IMR-90 (cell line): ENCODE results near the gene HDHD3. TPM values are rescaled to one million over a fixed set of nuclear protein-coding genes. Genes with fewer than 3 reads are reported as not detected.

Source experiments
- ATAC-seq: fragments of 200-7000 bp; cut with Tn5 transposase; 2 replicates; pipeline ENCODE4 v1.9.1; 2020; ENCODE audit warnings: low read depth, mild to moderate bottlenecking, moderate library complexity
- BruUV-seq: library from RNA; stranded (reverse); fragments of 400-500 nt; replicated peaks from 2 replicates; lab custom pipeline; 2021; lab: Mats Ljungman, UMichigan
- CTCF ChIA-PET: fragments of 300-600 bp; formaldehyde crosslinking; extraction: SDS; loops from one replicate; lab custom pipeline; 2021; ENCODE audit warnings: antibody characterized with exemption; lab: Yijun Ruan, JAX
- POLR2A ChIA-PET: fragments of 300-600 bp; sonication (Branson Sonifier 250); formaldehyde crosslinking; loops from one replicate; lab custom pipeline; 2022; ENCODE audit warnings: antibody characterized with exemption; ENCODE audit not compliant: unreplicated experiment; lab: Charles Lee
- DNase-seq: peaks from one replicate; pipeline ENCODE4 v3.0.0; 2013
- H2AFZ ChIP-seq: replicated peaks from 2 replicates; pipeline ENCODE3; 2013; ENCODE audit warnings: low read length, mild to moderate bottlenecking; ENCODE audit not compliant: poor library complexity
- H2AK5ac ChIP-seq: 2 replicates; pipeline ENCODE4 v1.6.1; 2013; ENCODE audit warnings: low read depth, low read length, inconsistent platforms
- H2AK9ac ChIP-seq: replicated peaks from 2 replicates; pipeline ENCODE3; 2013; ENCODE audit warnings: mild to moderate bottlenecking, low read depth, low read length, moderate library complexity; ENCODE audit not compliant: poor library complexity
- H2BK120ac ChIP-seq: 2 replicates; pipeline ENCODE4 v1.6.1; 2013; ENCODE audit warnings: low read depth, low read length, inconsistent platforms
- H2BK15ac ChIP-seq: 3 replicates; pipeline ENCODE4 v1.6.1; 2013; ENCODE audit warnings: low read depth, low read length, inconsistent platforms
- H2BK20ac ChIP-seq: 2 replicates; pipeline ENCODE4 v1.6.1; 2013; ENCODE audit warnings: low read depth, mild to moderate bottlenecking, inconsistent platforms, low read length, moderate library complexity
- H2BK5ac ChIP-seq: 2 replicates; pipeline ENCODE4 v1.6.1; 2013; ENCODE audit warnings: mild to moderate bottlenecking, low read depth, low read length, inconsistent platforms; ENCODE audit not compliant: poor library complexity, severe bottlenecking
- H3K14ac ChIP-seq: replicated peaks from 2 replicates; pipeline ENCODE4 v1.6.1; 2013; ENCODE audit warnings: low read depth, low read length, inconsistent platforms
- H3K18ac ChIP-seq: 2 replicates; pipeline ENCODE4 v1.6.1; 2013; ENCODE audit warnings: low read depth, low read length, control low read depth
- H3K23ac ChIP-seq: 2 replicates; pipeline ENCODE4 v1.6.1; 2013; ENCODE audit warnings: low read depth, low read length, inconsistent platforms
- H3K27ac ChIP-seq: 2 replicates; pipeline ENCODE4 v1.5.1; 2013; ENCODE audit warnings: mild to moderate bottlenecking, control low read depth, low read length; ENCODE audit not compliant: insufficient read depth
- H3K27me3 ChIP-seq: 2 replicates; pipeline ENCODE4 v1.6.1; 2013; ENCODE audit warnings: low read length; ENCODE audit not compliant: control insufficient read depth, insufficient read depth
- H3K36me3 ChIP-seq: 2 replicates; pipeline ENCODE4 v1.6.1; 2013; ENCODE audit warnings: low read length, mixed read lengths; ENCODE audit not compliant: control insufficient read depth, insufficient read depth
- H3K4ac ChIP-seq: 2 replicates; pipeline ENCODE4 v1.6.1; 2013; ENCODE audit warnings: low read depth, low read length, inconsistent platforms
- H3K4me1 ChIP-seq: 2 replicates; pipeline ENCODE4 v1.6.1; 2013; ENCODE audit warnings: low read length, mixed read lengths; ENCODE audit not compliant: control insufficient read depth, insufficient read depth
- H3K4me2 ChIP-seq: 2 replicates; pipeline ENCODE4 v1.6.1; 2013; ENCODE audit warnings: low read depth, mild to moderate bottlenecking, control low read depth, low read length, moderate library complexity
- H3K4me3 ChIP-seq: 2 replicates; pipeline ENCODE4 v1.5.1; 2013; ENCODE audit warnings: low read depth, mild to moderate bottlenecking, control low read depth, low read length, moderate library complexity; ENCODE audit not compliant: insufficient read depth
- H3K56ac ChIP-seq: 2 replicates; pipeline ENCODE4 v1.6.1; 2013; ENCODE audit warnings: low read length, inconsistent platforms; ENCODE audit not compliant: insufficient read depth; ENCODE audit errors: extremely low read depth
- H3K79me1 ChIP-seq, 2 experiments: 2 replicates each; pipeline ENCODE4 v1.6.1; 2013; ENCODE audit warnings: low read length in 2 of 2, inconsistent platforms in 1 of 2, low read depth in 1 of 2
- H3K9ac ChIP-seq: 2 replicates; pipeline ENCODE4 v1.6.1; 2013; ENCODE audit warnings: low read depth, low read length, control low read depth
- H3K9me1 ChIP-seq: 2 replicates; pipeline ENCODE4 v1.6.1; 2013; ENCODE audit warnings: low read length, inconsistent platforms; ENCODE audit not compliant: insufficient read depth
- H3K9me3 ChIP-seq: 2 replicates; pipeline ENCODE4 v1.6.1; 2013; ENCODE audit warnings: low read length; ENCODE audit not compliant: control insufficient read depth, insufficient read depth
- H4K20me1 ChIP-seq: 2 replicates; pipeline ENCODE4 v1.6.1; 2013; ENCODE audit warnings: low read length, inconsistent platforms; ENCODE audit not compliant: insufficient read depth
- H4K5ac ChIP-seq: 2 replicates; pipeline ENCODE4 v1.6.1; 2013; ENCODE audit warnings: mild to moderate bottlenecking, low read depth, low read length, control low read depth
- H4K8ac ChIP-seq, 2 experiments: 2 replicates each; pipeline ENCODE4 v1.6.1; 2013; ENCODE audit warnings: low read depth in 2 of 2, low read length in 2 of 2, control low read depth in 1 of 2, inconsistent platforms in 1 of 2
- H4K91ac ChIP-seq: 2 replicates; pipeline ENCODE4 v1.6.1; 2013; ENCODE audit warnings: low read depth, low read length, inconsistent platforms; ENCODE audit not compliant: insufficient read depth
- CHD1 ChIP-seq: IDR thresholded peaks from 2 replicates; pipeline ENCODE4 v1.6.1; 2012; ENCODE audit warnings: low read depth, low read length, improper control_type of control experiment
- MXI1 ChIP-seq: IDR thresholded peaks from 2 replicates; pipeline ENCODE4 v1.6.1; 2012; ENCODE audit warnings: low read depth, mild to moderate bottlenecking, low read length, moderate library complexity, borderline replicate concordance
- POLR2A ChIP-seq: IDR thresholded peaks from 2 replicates; pipeline ENCODE4 v1.6.1; 2012; ENCODE audit warnings: mild to moderate bottlenecking, low read depth, low read length
- RFX5 ChIP-seq: IDR thresholded peaks from 2 replicates; pipeline ENCODE4 v1.8.0; 2012; ENCODE audit warnings: low read depth, mild to moderate bottlenecking, low read length, moderate library complexity
- WGBS, 2 experiments: methylation state at CpG; one replicate each; pipeline versions ENCODE4 v1.1.5 to v1.1.7; 2013; ENCODE audit warnings: missing lambda C conversion rate in 2 of 2; ENCODE audit not compliant: insufficient read length in 1 of 2; ENCODE audit errors: extremely low coverage in 2 of 2; 5-methylcytosine and 5-hydroxymethylcytosine counted together
- dilution Hi-C: fragments of 300-500 bp; cut with HindIII; formaldehyde crosslinking; loops from one replicate; pipeline ENCODE4 v1.14.3; 2018; ENCODE audit warnings: low sequenced_read_pairs; ENCODE audit not compliant: unreplicated experiment
- in situ Hi-C: fragments of 300-500 bp; cut with MboI; formaldehyde crosslinking; loops from 3 replicates; pipeline ENCODE4 v1.14.3; 2019; ENCODE audit warnings: low sequenced_read_pairs, inconsistent platforms, mixed read lengths
- intact Hi-C: fragments of 100-400 bp; cut with micrococcal nuclease; formaldehyde crosslinking; loops from 2 replicates; pipeline ENCODE4 v1.10.0; 2022
- polyA plus RNA-seq, 3 experiments: library from polyadenylated mRNA; depleted of rRNA; stranded (reverse); fragments of >200 nt; gene quantifications; 2 replicates each; pipeline ENCODE4 v1.2.3, GENCODE V29; 2012; ENCODE audit warnings: low replicate concordance in 1 of 3
- total RNA-seq: library from RNA; depleted of rRNA; stranded (reverse); fragments of >200 nt; gene quantifications from 2 replicates; pipeline ENCODE4 v1.2.3, GENCODE V29; 2012

The HDHD3 gene
- total and polyA plus RNA-seq, 2 of the 4 experiments (the other 2 are of a cell fraction): 7.0 to 8.6 TPM

GRCh38 chr9:113393281-113393680 is 16.5 kb upstream of the HDHD3 start:
- no peaks in the 10 kb centered on the region for H3K4me1 ChIP-seq
- intact Hi-C loops (no loop called here), in situ Hi-C loops (no loop called here), dilution Hi-C loops (no loop called here)
- no peak overlapping the region for H2AK5ac ChIP-seq
- H4K5ac ChIP-seq: no peak overlapping the region
- no peaks in the 10 kb centered on the region for H3K27me3 ChIP-seq
- no peak overlapping the region for H2BK15ac ChIP-seq
- H3K23ac ChIP-seq: no peak overlapping the region
- H3K9me3 ChIP-seq: no peaks in the 10 kb centered on the region
- no peak overlapping the region for H3K27ac ChIP-seq
- no peak for DNase-seq
- no peak overlapping the region for H3K14ac ChIP-seq
- peaks cover 3% of the 10 kb centered on the region; the same call in 1 of the 2 replicates for H3K9me1 ChIP-seq
- H3K56ac ChIP-seq: no peak overlapping the region
- H4K91ac ChIP-seq: no peak overlapping the region; the same call in 1 of the 2 replicates
- no peak overlapping the region for H3K4me2 ChIP-seq
- no peak overlapping the region for H3K4ac ChIP-seq
- H3K36me3 ChIP-seq: peaks cover 39% of the 10 kb centered on the region
- no peak overlapping the region for H3K9ac ChIP-seq
- H2BK5ac ChIP-seq: no peak overlapping the region
- no peak overlapping the region for H3K4me3 ChIP-seq
- ATAC-seq: no peak
- BruUV-seq: no TSS peak
- peaks cover 11 to 16% of the 10 kb centered on the region in 2 experiments for H3K79me1 ChIP-seq
- no peak overlapping the region for H2BK20ac ChIP-seq
- H2AFZ ChIP-seq: no peak overlapping the region
- H2BK120ac ChIP-seq: no peak overlapping the region
- TF ChIP-seq MXI1 (no peak), CHD1 (no peak), RFX5 (no peak), POLR2A (no peak)
- no peak overlapping the region for H4K8ac ChIP-seq
- CTCF ChIA-PET: no interaction called here
- no peaks in the 10 kb centered on the region for H4K20me1 ChIP-seq
- no CpG with 5 or more reads among the region's 7 CpGs for WGBS, 2 experiments
- H2AK9ac ChIP-seq: no peak overlapping the region
- no peak overlapping the region for H3K18ac ChIP-seq
- POLR2A ChIA-PET: no interaction called here
